Measurements from ENCODE around the gene NPR2.

GRCh38 chr9:35790025-35790384 lies 1.4 kb upstream of the NPR2 start:
- TF ChIP-seq CTCF (IDR thresholded peaks at IDR 0.05) (no peak), TEAD4 (CRISPR knock-in tag; IDR thresholded peaks at IDR 0.05) (no peak), TP53 (CRISPR knock-in tag; IDR thresholded peaks at IDR 0.05) (no peak), HMGXB4 (CRISPR knock-in tag; IDR thresholded peaks at IDR 0.05) (no peak), FOXJ3 (CRISPR knock-in tag; IDR thresholded peaks at IDR 0.05; ENCODE audit: borderline replicate concordance) (no peak), TEAD1 (CRISPR knock-in tag; IDR thresholded peaks at IDR 0.05) (no peak), ZNF423 (CRISPR knock-in tag; IDR thresholded peaks at IDR 0.05) (no peak), CREM (CRISPR knock-in tag; IDR thresholded peaks at IDR 0.05) (no peak), ELF4 (CRISPR knock-in tag; IDR thresholded peaks at IDR 0.05; ENCODE audit: low read depth) (no peak)

All from WTC11 (cell line).